HL-60/S4 treated with retinoic acid at 250 ng/mL for 4 days and 3 days (cell line): Measurements from ENCODE around the gene KCNG2.

ENCODE experiments used
- in situ Hi-C: fragments of 300-500 bp; cut with MboI; formaldehyde crosslinking; loops from 2 replicates; pipeline ENCODE4 v1.7.0; 2022; ENCODE audit warnings: low sequenced_read_pairs

The KCNG2 gene

GRCh38 chr18:79816981-79817606 lies 19.4 kb downstream of the KCNG2 start:
- in situ Hi-C loops: no loop called here

GRCh38 chr18:79817607-79817998 lies 19.9 kb downstream of the KCNG2 start:
- in situ Hi-C loops: no loop called here

- in situ Hi-C loops: no loop called here
Observed at GRCh38 chr18:79818036-79818435, 20.3 kb downstream of the KCNG2 start.

GRCh38 chr18:79818631-79819030 lies 20.9 kb downstream of the KCNG2 start:
- in situ Hi-C loops: no loop called here

GRCh38 chr18:79819064-79819967 lies 21.6 kb downstream of the KCNG2 start:
- in situ Hi-C loops: no loop called here

- in situ Hi-C loops: no loop called here
Observed at GRCh38 chr18:79819968-79820351, 22.2 kb downstream of the KCNG2 start.

GRCh38 chr18:79823120-79823519 lies 25.4 kb downstream of the KCNG2 start:
- in situ Hi-C loops: no loop called here

- in situ Hi-C loops: no loop called here
Observed at GRCh38 chr18:79825913-79826312, 28.2 kb downstream of the KCNG2 start.

- in situ Hi-C loops: no loop called here
Observed at GRCh38 chr18:79826966-79827365, 29.2 kb downstream of the KCNG2 start.

GRCh38 chr18:79828258-79828657 lies 30.5 kb downstream of the KCNG2 start:
- in situ Hi-C loops: no loop called here

GRCh38 chr18:79829136-79829854 lies 31.6 kb downstream of the KCNG2 start:
- in situ Hi-C loops: no loop called here

GRCh38 chr18:79832169-79832568 lies 34.4 kb downstream of the KCNG2 start:
- in situ Hi-C loops: no loop called here

GRCh38 chr18:79834834-79835233 lies 37.1 kb downstream of the KCNG2 start:
- in situ Hi-C loops: no loop called here

GRCh38 chr18:79841936-79842335 lies 44.2 kb downstream of the KCNG2 start:
- in situ Hi-C loops: no loop called here

- in situ Hi-C loops: no loop called here
Observed at GRCh38 chr18:79844999-79845563, 47.3 kb downstream of the KCNG2 start.

- in situ Hi-C loops: no loop called here
Observed at GRCh38 chr18:79846936-79847557, 49.3 kb downstream of the KCNG2 start.

- in situ Hi-C loops: no loop called here
Observed at GRCh38 chr18:79847606-79848293, 50.0 kb downstream of the KCNG2 start.

- in situ Hi-C loops: no loop called here
Observed at GRCh38 chr18:79848294-79848578, 50.5 kb downstream of the KCNG2 start.

- in situ Hi-C loops: no loop called here
Observed at GRCh38 chr18:79848579-79849327, 51.0 kb downstream of the KCNG2 start.
